Measurements from ENCODE around the gene LRMDA.

DNA sequence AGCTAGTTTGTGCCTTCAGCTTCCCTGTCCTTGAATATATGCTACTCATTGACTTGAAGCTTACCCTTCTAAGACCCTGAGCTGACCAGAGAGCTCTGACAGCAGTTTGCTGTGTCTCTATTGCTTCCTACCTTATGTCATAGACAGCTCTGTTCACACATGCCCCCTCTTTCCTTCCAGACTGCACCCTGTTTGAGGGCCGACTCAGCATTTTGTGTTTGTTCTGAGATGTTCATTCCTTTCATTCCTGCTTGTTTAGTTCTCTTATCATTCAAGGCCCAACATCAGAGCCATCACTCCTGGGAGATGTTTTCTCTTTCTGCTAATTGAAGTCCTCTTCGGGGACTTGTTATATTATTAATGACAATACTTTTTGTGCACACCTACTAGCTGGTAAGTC lies 518.9 kb downstream of the LRMDA start:
- no peak for TF ChIP-seq CTCF (IDR thresholded peaks at IDR 0.05)
- TF ChIP-seq POLR2A (IDR thresholded peaks at IDR 0.05): no peak
